HG03139 (cell line): Measurements from ENCODE around the gene USP2.
"Not testable (repeated sequence)": the region's sequence is repeated elsewhere in the genome, so short reads cannot be mapped to it uniquely, and the experiment has no call there.

Experiments used
- ATAC-seq: cut with Tn5 transposase; IDR thresholded peaks from one replicate; pipeline ENCODE4 v1.9.1; 2021; ENCODE audit not compliant: unreplicated experiment

USP2 gene

DNA sequence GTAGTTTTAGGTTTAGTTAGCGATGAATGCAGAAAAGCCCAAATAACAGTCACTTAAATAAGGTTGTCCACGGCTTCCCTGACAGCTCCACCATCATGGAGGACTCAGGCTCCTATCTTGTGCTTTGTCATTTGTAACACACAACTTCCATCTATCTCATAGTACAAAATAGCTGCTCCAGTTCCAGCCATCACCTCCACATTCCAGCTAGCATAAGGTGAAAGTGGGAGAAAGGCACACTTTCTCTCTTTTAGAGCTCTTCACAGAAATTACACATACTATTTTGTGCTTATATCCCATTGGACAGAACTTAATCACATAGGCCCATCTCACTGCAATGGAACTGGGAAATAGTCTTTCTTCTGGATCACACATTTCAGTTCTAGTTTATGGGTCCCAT is 32.8 kb upstream of the USP2 start:
- ATAC-seq, result no peak

DNA sequence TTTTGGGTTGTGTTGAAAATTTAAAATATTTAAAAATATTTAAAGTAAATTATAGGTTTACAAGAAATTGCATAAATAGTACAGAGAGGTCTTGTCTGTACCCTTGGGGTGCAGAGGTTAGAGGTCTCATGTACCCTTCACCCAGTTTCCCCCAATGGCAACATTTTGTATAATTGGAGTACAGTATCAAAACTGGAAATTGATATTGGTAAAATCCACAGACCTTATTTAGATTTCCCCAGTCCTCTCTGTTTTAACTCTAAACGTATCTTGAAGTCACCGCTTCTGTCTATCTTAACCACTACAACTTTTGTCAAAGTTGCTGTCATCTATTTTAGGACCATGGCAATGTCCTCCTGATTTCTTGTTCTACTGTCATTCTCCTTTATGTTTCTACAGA is 30.6 kb upstream of the USP2 start:
- no peak for ATAC-seq

GRCh38 chr11:119410501-119410900 is 29.0 kb upstream of the USP2 start:
- ATAC-seq, result no peak

- ATAC-seq, result no peak
These were observed 28.2 kb upstream of the USP2 start for GRCh38 chr11:119409731-119410130.

- ATAC-seq, result no peak
These were observed 24.5 kb upstream of the USP2 start for GRCh38 chr11:119406005-119406404.

DNA sequence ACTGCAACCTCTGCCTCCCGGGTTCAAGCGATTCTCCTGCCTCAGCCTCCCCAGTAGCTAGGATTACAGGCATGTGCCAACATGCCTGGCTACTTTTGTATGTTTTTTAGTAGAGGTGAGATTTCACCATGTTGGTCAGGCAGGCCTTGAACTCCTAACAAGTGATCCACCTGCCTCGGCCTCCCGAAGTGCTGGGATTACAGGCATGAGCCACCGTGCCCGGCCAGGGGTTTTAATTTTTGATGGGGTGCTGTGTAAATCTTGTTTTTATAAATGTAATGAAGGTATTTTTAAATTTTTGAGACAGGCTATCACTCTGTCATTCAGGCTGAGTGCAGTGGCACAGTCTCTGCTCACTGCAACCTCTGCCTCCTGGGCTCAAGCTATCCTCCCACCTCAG is 24.0 kb upstream of the USP2 start:
- ATAC-seq, result not testable (repeated sequence)

GRCh38 chr11:119404872-119405271 is 23.4 kb upstream of the USP2 start:
- ATAC-seq, result no peak

DNA sequence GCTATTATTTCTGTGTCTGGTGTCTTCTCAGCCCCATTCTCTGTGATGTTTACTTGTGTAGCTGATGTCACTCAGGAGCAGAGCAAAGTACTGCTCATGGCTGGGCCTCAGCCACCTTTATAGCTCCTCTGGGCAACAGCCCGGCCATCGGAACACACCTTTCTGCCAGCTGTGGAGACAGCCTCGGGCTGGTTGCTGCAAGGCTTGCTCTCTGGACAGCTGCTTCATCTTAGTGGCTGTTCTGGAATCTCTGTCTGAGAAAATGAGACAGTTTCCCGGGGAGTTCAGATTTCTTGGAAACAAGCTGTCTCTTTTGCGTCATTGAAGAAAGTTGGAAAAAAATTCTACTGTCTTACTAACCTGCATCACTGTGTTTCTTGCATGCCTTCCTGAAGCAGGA is 21.5 kb upstream of the USP2 start:
- no peak for ATAC-seq

DNA sequence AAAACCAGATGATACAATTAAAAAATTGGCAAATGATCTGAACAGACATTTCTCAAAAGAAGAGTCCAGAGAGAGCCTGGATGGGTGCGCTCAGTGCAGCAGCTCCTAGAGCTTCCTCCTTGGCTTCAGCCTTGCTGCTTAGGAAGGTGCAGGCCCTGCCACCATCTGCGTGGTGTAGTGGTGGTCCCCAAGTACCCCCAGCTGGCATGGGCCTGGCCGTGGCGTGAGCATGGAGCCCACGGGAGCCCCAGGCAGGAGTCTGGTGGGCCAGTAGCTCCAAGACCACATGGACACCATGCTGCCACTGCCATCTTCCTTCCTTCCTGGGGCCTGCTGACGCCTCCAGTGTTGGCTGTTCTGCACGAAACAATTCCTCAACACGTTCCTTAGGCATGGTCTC is 21.0 kb upstream of the USP2 start:
- ATAC-seq, result no peak

- no peak for ATAC-seq
These were observed 19.4 kb upstream of the USP2 start for GRCh38 chr11:119400860-119401259.

DNA sequence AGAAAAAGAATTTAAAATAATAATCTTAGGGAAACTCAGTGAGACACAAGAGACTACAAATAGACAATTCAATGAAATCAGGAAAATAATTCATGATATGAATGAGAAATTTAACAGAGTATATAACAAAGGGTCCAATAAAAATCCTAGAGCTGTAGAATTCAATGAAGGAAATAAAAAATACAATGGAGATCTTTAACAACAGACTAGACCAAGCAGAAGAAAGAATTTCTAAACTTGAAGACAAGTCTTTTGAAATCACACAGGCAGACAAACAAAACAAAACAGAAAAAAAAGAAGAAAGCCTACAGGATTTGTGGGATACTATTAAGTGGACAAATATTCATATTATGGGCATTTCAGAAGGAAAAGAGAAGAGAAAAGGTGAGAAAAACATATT is 16.2 kb upstream of the USP2 start:
- no peak for ATAC-seq

- ATAC-seq, result no peak
These were observed 15.3 kb upstream of the USP2 start for GRCh38 chr11:119396835-119397234.

DNA sequence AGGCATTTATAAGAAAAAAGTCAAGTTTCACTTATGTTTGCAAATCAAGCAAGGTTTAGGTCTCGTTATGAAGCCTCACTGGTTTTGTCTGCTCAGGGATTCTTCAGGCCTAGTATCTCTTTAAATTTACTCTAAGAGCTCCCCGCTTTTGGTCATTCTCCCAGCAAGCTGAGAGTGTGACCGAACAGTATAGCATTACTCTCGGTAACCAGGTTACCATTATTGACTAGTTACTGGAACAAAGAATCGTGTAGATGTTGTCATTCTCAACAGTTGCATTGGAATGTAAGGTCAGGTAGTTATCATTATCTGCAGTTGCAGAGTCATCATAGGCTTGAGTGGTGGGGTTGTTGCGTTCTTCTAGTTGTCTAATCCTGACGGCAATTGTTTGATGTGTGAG is 9.8 kb upstream of the USP2 start:
- no peak for ATAC-seq

DNA sequence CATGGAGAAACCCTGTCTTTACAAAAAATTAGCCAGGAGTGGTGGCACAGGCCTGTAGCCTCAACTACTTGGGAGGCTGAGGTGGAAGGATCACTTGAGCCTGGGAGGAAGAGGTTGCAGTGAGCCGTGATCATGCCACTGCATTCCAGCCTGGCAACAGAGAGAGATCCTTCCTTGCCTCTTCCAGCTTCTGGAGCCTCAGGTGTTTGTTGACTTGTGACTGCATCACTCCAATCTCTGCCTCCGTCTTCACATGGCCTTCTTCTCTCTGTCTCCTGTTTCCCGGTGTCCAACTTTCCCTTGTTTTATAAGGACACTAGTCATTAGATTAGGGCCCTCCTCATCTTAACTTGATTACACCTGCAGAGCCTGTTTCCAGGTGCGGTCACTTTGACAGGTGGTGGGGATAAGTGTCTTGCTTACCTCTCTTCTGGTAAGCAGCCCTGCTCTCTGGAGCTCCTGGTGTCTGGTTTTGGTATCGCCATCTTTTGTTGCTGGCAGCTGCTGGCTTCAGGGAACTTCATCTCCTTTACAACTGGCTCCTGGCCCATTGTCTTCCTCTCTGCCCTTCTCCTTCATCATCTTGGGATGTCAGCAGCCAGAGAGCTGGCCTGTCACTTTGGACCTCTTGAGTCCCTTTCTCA is 8.2 kb upstream of the USP2 start:
- ATAC-seq, result no peak

- no peak for ATAC-seq
These were observed 6.6 kb upstream of the USP2 start for GRCh38 chr11:119388103-119388502.

DNA sequence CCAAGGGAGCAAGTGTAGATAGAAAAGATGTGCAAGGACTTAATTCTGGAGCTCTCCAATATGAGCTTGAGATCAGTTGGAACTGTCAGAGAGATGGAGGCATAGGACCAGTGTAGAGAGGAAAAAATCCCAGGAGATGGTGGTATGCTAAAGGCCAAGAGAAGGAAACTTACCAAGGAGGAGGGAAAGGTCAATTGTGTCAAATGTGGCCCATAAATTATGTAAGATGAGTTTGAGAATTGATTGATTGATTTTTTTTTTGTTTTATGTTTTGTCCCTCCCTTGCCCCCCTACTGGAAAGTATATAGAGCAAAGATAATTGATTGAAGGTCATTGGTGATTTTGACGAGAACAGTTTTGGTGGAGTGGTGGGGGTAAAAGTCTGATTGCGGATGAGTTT is 2.8 kb upstream of the USP2 start:
- ATAC-seq, result no peak

DNA sequence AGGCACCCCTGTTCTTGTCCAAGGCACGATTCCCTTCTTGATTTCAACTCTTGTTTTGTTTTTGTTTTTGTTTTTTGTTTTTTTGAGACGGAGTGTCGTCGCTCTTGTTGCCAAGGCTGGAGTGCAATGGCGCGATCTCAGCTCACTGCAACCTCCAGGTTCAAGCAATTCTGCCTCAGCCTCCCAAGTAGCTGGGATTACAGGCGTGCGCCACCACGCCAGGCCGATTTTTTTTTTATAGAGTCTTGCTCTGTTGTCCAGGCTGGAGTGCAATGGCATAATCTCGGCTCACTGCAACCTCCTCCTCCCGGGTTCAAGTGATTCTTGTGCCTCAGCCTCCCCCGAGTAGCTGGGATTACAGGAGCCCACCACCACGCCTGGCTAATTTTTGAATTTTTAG is 1.0 kb upstream of the USP2 start:
- not testable (repeated sequence) for ATAC-seq

DNA sequence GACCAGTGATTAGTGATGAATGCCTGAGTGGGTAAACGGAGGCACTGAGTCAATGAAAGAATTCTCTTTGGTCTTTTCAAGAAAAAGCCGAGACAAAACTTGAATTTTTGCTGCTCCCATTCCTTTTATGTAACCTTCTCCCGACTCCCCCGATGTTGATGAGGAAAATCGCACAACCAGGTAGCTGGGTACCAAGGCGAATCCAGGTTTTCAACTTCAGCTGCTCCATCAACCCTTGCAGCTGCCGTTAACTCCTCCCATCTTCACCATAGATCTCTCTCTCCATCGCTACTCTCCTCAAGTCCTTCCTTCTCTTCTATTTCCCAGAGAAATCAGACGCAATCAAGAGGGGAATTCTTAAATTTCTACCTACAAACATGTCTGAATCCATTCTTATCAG is 611 bp upstream of the USP2 start:
- no peak for ATAC-seq

DNA sequence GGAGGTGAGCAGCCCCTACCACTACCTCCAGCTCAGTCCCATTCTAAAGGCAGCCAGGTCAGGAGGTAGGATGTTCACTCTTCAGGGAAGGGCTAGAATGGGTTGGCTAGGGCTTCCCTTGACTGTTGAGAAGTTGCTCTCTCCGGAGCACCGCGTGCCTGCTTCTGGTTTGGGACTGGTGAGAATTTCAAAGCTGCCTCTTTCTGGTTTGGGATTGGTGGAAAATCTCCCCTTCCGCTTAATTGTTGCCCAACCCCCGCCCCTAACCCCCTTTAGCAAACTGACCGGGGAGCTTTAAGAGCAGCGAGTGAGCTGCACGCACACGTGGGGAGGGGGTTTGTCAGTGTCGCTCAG is 686 bp downstream of the USP2 start:
- ATAC-seq, result no peak

- no peak for ATAC-seq
These were observed 1.2 kb downstream of the USP2 start for GRCh38 chr11:119380160-119380826.

DNA sequence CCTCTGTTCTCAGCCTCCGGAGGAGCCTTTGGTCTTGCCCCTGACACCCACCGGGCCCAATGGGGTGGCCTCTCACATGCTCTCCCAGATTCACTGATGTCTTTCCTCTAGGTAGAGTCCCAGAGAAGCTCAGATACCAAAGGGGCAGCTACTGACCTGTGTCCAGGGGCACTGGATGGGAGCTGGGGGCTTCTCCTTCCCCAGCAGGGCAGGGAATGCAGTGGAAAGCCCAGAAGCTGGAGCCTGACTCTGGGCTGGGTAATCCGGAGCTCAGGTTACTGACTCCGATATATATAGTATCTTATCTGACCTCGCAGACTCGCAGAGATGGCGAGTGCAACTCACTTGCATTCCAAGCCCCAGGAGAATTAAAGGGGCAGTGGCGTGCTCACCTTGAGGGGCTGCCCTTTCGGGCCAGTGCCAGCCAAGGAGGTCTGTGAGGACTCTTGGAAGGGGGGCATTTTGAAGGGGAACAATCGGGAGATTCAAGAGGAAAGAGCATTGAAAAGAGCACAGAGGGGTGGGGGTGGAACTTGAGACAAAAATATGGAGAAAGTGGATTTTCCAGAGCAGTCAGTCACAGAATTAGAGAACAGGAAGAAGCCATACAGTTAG is 2.5 kb downstream of the USP2 start:
- ATAC-seq, result no peak

- ATAC-seq, result no peak
These were observed 3.4 kb downstream of the USP2 start for GRCh38 chr11:119377961-119378667.
